ENCODE measurements around the gene PRICKLE1. TPM values are rescaled to one million over a fixed set of nuclear protein-coding genes. Genes with fewer than 3 reads are reported as not detected.

The PRICKLE1 gene
- total RNA-seq, 1 experiment from 2014 or later, result 20.1 TPM

DNA sequence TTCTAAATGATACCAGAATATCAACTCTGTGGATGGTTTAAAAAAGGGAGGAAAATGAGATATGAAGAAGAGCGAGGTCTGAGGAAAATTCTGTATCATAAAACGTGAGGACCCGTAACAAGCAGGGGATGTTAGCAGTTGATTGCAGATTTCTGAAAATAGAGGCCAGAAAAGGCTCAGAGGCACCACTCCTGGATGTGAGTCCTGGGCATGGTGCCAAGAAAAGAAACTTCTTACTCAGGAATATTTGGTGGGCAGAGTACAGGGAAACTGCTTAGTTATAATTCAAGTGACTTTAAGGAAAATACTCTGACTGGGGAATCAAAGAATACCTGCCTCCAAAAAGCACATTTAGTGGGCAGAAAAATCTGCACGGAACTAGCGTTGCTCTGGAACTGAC, 85.5 kb downstream of the PRICKLE1 start:
- H3K4me1 ChIP-seq (ENCODE audit: control insufficient read depth, insufficient read depth, low read length), result no peaks in the 10 kb centered on the region
- ChIA-PET POLR2A (no interaction called here), CTCF (no interaction called here)
- no peak overlapping the region for H3K4me3 ChIP-seq (ENCODE audit: low read depth in 2 of 2, low read length in 2 of 2)
- no peaks in the 10 kb centered on the region for H3K9me3 ChIP-seq (ENCODE audit: control insufficient read depth, insufficient read depth, low read depth, low read length)
- TF ChIP-seq POLR2AphosphoS5 (IDR thresholded peaks at IDR 0.05; ENCODE audit: low read depth, low read length) (no peak), TCF7L2 (IDR thresholded peaks at IDR 0.05; ENCODE audit: low read depth, low read length) (no peak), SIN3A (IDR thresholded peaks at IDR 0.05; ENCODE audit: borderline replicate concordance, insufficient read depth, low read depth, low read length) (no peak)
- TF ChIP-seq, protein P1, sequence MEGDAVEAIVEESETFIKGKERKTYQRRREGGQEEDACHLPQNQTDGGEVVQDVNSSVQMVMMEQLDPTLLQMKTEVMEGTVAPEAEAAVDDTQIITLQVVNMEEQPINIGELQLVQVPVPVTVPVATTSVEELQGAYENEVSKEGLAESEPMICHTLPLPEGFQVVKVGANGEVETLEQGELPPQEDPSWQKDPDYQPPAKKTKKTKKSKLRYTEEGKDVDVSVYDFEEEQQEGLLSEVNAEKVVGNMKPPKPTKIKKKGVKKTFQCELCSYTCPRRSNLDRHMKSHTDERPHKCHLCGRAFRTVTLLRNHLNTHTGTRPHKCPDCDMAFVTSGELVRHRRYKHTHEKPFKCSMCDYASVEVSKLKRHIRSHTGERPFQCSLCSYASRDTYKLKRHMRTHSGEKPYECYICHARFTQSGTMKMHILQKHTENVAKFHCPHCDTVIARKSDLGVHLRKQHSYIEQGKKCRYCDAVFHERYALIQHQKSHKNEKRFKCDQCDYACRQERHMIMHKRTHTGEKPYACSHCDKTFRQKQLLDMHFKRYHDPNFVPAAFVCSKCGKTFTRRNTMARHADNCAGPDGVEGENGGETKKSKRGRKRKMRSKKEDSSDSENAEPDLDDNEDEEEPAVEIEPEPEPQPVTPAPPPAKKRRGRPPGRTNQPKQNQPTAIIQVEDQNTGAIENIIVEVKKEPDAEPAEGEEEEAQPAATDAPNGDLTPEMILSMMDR (IDR thresholded peaks at IDR 0.05), result no peak
- TF ChIP-seq, protein P2, sequence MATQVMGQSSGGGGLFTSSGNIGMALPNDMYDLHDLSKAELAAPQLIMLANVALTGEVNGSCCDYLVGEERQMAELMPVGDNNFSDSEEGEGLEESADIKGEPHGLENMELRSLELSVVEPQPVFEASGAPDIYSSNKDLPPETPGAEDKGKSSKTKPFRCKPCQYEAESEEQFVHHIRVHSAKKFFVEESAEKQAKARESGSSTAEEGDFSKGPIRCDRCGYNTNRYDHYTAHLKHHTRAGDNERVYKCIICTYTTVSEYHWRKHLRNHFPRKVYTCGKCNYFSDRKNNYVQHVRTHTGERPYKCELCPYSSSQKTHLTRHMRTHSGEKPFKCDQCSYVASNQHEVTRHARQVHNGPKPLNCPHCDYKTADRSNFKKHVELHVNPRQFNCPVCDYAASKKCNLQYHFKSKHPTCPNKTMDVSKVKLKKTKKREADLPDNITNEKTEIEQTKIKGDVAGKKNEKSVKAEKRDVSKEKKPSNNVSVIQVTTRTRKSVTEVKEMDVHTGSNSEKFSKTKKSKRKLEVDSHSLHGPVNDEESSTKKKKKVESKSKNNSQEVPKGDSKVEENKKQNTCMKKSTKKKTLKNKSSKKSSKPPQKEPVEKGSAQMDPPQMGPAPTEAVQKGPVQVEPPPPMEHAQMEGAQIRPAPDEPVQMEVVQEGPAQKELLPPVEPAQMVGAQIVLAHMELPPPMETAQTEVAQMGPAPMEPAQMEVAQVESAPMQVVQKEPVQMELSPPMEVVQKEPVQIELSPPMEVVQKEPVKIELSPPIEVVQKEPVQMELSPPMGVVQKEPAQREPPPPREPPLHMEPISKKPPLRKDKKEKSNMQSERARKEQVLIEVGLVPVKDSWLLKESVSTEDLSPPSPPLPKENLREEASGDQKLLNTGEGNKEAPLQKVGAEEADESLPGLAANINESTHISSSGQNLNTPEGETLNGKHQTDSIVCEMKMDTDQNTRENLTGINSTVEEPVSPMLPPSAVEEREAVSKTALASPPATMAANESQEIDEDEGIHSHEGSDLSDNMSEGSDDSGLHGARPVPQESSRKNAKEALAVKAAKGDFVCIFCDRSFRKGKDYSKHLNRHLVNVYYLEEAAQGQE (IDR thresholded peaks at IDR 0.05; ENCODE audit: insufficient read depth in 1 of 2, low read depth in 2 of 2, low read length in 1 of 2), result no peak
- DNase-seq (ENCODE audit: low read depth, low spot score) (no peak), ATAC-seq (no peak)
- H3K27ac ChIP-seq (ENCODE audit: low read length), result no peak overlapping the region
- intact Hi-C loops (cut with micrococcal nuclease; ENCODE audit: unreplicated experiment) (no loop called here), in situ Hi-C loops (cut with HindIII; ENCODE audit: low pct_unique_long_range_greater_than_20kb, low sequenced_read_pairs) (no loop called here)
- no TSS peak for BruUV-seq (replicated peaks)
- no peaks in the 10 kb centered on the region for H3K27me3 ChIP-seq (ENCODE audit: control insufficient read depth, insufficient read depth, low read length)
- H3K36me3 ChIP-seq (ENCODE audit: control insufficient read depth, insufficient read depth, low read length), result no peaks in the 10 kb centered on the region

DNA sequence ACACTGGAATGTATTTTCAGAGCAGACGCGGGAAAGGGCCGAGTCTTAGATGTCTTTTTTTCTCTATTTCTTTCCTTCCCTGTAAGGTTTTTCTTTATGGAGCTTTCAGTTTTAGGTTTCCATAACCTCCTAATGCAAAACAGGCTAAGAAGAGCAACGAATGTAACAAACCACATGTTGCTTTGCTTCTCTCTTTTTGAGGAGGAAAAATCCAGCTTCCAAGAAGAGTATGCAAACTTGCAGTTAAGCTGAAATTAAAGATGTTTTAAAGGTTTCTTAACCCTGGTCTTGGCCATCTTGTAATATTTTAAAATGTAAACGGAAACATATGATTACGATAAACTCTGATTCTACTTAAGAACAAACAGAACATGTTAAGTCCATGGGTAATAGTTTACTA, 86.9 kb downstream of the PRICKLE1 start:
- BruUV-seq (replicated peaks), result TSS peak; percentile 31

More for the DNA sequence above, 86.9 kb downstream of the PRICKLE1 start:
- Histone ChIP-seq H3K27ac (ENCODE audit: low read length) (no peak overlapping the region), H3K4me3 (ENCODE audit: low read depth in 2 of 2, low read length in 2 of 2) (no peak overlapping the region), H3K9me3 (ENCODE audit: control insufficient read depth, insufficient read depth, low read depth, low read length) (no peaks in the 10 kb centered on the region), H3K36me3 (ENCODE audit: control insufficient read depth, insufficient read depth, low read length) (no peaks in the 10 kb centered on the region), H3K4me1 (ENCODE audit: control insufficient read depth, insufficient read depth, low read length) (no peaks in the 10 kb centered on the region), H3K27me3 (ENCODE audit: control insufficient read depth, insufficient read depth, low read length) (no peaks in the 10 kb centered on the region)
- in situ Hi-C loops (cut with HindIII; ENCODE audit: low pct_unique_long_range_greater_than_20kb, low sequenced_read_pairs), result no loop called here
- TF ChIP-seq, protein P1 (IDR thresholded peaks at IDR 0.05), result no peak
- no peak for TF ChIP-seq SIN3A (IDR thresholded peaks at IDR 0.05; ENCODE audit: borderline replicate concordance, insufficient read depth, low read depth, low read length)
- TF ChIP-seq, protein P2 (IDR thresholded peaks at IDR 0.05; ENCODE audit: insufficient read depth in 1 of 2, low read depth in 2 of 2, low read length in 1 of 2), result no peak
- no peak for TF ChIP-seq POLR2AphosphoS5 (IDR thresholded peaks at IDR 0.05; ENCODE audit: low read depth, low read length)
- TF ChIP-seq TCF7L2 (IDR thresholded peaks at IDR 0.05; ENCODE audit: low read depth, low read length), result no peak
- intact Hi-C loops (cut with micrococcal nuclease; ENCODE audit: unreplicated experiment), result no loop called here
- ChIA-PET CTCF (interaction anchor here (0.5 kb wide), 1 partner anchor 20 kb away, joined by 4 read pairs; no protein-coding TSS in a partner anchor), POLR2A (no interaction called here)
- DNase-seq (ENCODE audit: low read depth, low spot score), result no peak
- no peak for ATAC-seq
